HepG2 (cell line): Measurements from ENCODE around the gene PSMC5. TPM values are rescaled to one million over a fixed set of nuclear protein-coding genes. Genes with fewer than 3 reads are reported as not detected.

Source experiments
- ARID4A ChIP-seq: sonication (generic); formaldehyde crosslinking; IDR thresholded peaks from 2 replicates; pipeline ENCODE4 v1.5.0; 2020; ENCODE audit warnings: mild to moderate bottlenecking, missing genetic modification reagents, borderline replicate concordance
- ATF7 ChIP-seq, 2 experiments: fragments of 450-650 bp in 1 of 2; sonication (generic) in 1 of 2; formaldehyde crosslinking in 1 of 2; IDR thresholded peaks; 2 replicates each; pipeline versions ENCODE4 v1.4.0 to v1.6.1; 2016 to 2020; ENCODE audit warnings: antibody characterized with exemption in 1 of 2, mild to moderate bottlenecking in 1 of 2, missing genetic modification reagents in 1 of 2
- CBFB ChIP-seq: sonication (generic); formaldehyde crosslinking; IDR thresholded peaks from 2 replicates; pipeline ENCODE4 v1.4.0; 2020; ENCODE audit warnings: missing genetic modification reagents
- GTF2F1 ChIP-seq: fragments of 150-350 bp; IDR thresholded peaks from 2 replicates; pipeline ENCODE4 v1.6.1; 2014; ENCODE audit warnings: low read length
- HMG20A ChIP-seq: IDR thresholded peaks from 2 replicates; pipeline ENCODE4 v1.6.1; 2016; ENCODE audit warnings: borderline replicate concordance
- MEF2D ChIP-seq: sonication (generic); formaldehyde crosslinking; IDR thresholded peaks from 2 replicates; pipeline ENCODE4 v1.5.1; 2020; ENCODE audit warnings: mild to moderate bottlenecking, missing genetic modification reagents
- MXI1 ChIP-seq: IDR thresholded peaks from 3 replicates; pipeline ENCODE4 v1.6.1; 2012; ENCODE audit warnings: low read depth, low read length, inconsistent platforms, borderline replicate concordance
- NFATC3 ChIP-seq: sonication (generic); formaldehyde crosslinking; IDR thresholded peaks from 2 replicates; pipeline ENCODE4 v1.5.1; 2020; ENCODE audit warnings: mild to moderate bottlenecking, missing genetic modification reagents
- ONECUT2 ChIP-seq: sonication (generic); formaldehyde crosslinking; IDR thresholded peaks from 2 replicates; pipeline ENCODE4 v1.4.0; 2020; ENCODE audit warnings: missing genetic modification reagents
- RBM22 ChIP-seq: fragments of 200-400 bp; formaldehyde crosslinking; optimal IDR thresholded peaks from 2 replicates; pipeline ENCODE3; 2017; ENCODE audit warnings: mild to moderate bottlenecking, low read length, moderate library complexity
- SAFB2 ChIP-seq: sonication (generic); formaldehyde crosslinking; IDR thresholded peaks from 2 replicates; pipeline ENCODE4 v1.5.1; 2020; ENCODE audit warnings: missing genetic modification reagents, low read depth, mild to moderate bottlenecking, borderline replicate concordance
- TARDBP ChIP-seq: sonication (generic); formaldehyde crosslinking; IDR thresholded peaks from 2 replicates; pipeline ENCODE4 v1.8.0; 2022; ENCODE audit warnings: mild to moderate bottlenecking, missing genetic modification reagents
- TCF12 ChIP-seq, 2 experiments: fragments of 450-650 bp in 1 of 2; sonication (generic) in 1 of 2; formaldehyde crosslinking in 1 of 2; IDR thresholded peaks; 2 replicates each; pipeline versions ENCODE4 v1.6.1 to v1.8.0; 2017 to 2022; ENCODE audit warnings: antibody characterized with exemption in 1 of 2, mild to moderate bottlenecking in 1 of 2, missing genetic modification reagents in 1 of 2, moderate library complexity in 1 of 2
- TP53 ChIP-seq: sonication (generic); formaldehyde crosslinking; conservative IDR thresholded peaks from 2 replicates; pipeline ENCODE4 v1.4.0; 2020; ENCODE audit warnings: missing genetic modification reagents
- XRCC5 ChIP-seq: fragments of 200-400 bp; formaldehyde crosslinking; optimal IDR thresholded peaks from 2 replicates; pipeline ENCODE3; 2017; ENCODE audit warnings: mild to moderate bottlenecking, low read length
- ZMYM2 ChIP-seq: sonication (generic); formaldehyde crosslinking; IDR thresholded peaks from 2 replicates; pipeline ENCODE4 v1.8.0; 2022; ENCODE audit warnings: mild to moderate bottlenecking, missing genetic modification reagents
- ZNF484 ChIP-seq: sonication (generic); formaldehyde crosslinking; IDR thresholded peaks from 2 replicates; pipeline ENCODE4 v1.5.1; 2020; ENCODE audit warnings: mild to moderate bottlenecking, low read depth, missing genetic modification reagents, borderline replicate concordance
- ZNF574 ChIP-seq: sonication (generic); formaldehyde crosslinking; IDR thresholded peaks from 2 replicates; pipeline ENCODE4 v1.4.0; 2020; ENCODE audit warnings: missing genetic modification reagents
- ZSCAN22 ChIP-seq: sonication (generic); formaldehyde crosslinking; IDR thresholded peaks from 2 replicates; pipeline ENCODE4 v1.4.0; 2020; ENCODE audit warnings: mild to moderate bottlenecking, missing genetic modification reagents
- polyA plus RNA-seq, 8 experiments: library from polyadenylated mRNA; depleted of rRNA in 3 of 8; stranded (reverse) in 7 of 8; unstranded in 1 of 8; fragments of >200 nt; fragmentation: Illumina TruSeq in 4 of 8; extraction: Trizol in 4 of 8; gene quantifications; 2 replicates each; pipeline versions ENCODE4 v1.2.1 to v1.2.3, GENCODE V29; 2011 to 2016; ENCODE audit warnings: low read depth in 4 of 8, missing spikeins in 1 of 8, mixed read lengths in 1 of 8; ENCODE audit not compliant: insufficient read depth in 1 of 8
- total RNA-seq, 5 experiments: library from RNA; depleted of rRNA; stranded (reverse); fragments of >200 nt; fragmentation: Illumina TruSeq; extraction: Trizol; gene quantifications; 2 replicates each; pipeline ENCODE4 v1.2.3, GENCODE V29; 2016; ENCODE audit warnings: low read depth in 1 of 5

Gene PSMC5
- total and polyA plus RNA-seq, 2 of the 13 experiments (the other 11 are each of a cell fraction or from before 2014, with no cell fraction given) = 35.3 to 128 TPM

GRCh38 chr17:63842540-63843386 lies 15.5 kb downstream of the PSMC5 start, which contains the start of gene SMARCD2 (continued):
- TF ChIP-seq ZMYM2 (CRISPR knock-in tag) (no peak), NFATC3 (CRISPR knock-in tag) (peak; percentile 73; the same call in 1 of the 2 replicates), TP53 (CRISPR knock-in tag) (peak; percentile 96), RBM22 (peak; percentile 81), TCF12 (IDR thresholded peaks at IDR 0.05) (no peak), TCF12 (CRISPR knock-in tag; IDR thresholded peaks at IDR 0.05) (peak; percentile 78), TARDBP (CRISPR knock-in tag) (peak; percentile 98), MEF2D (peak; percentile 58; the same call in 1 of the 2 replicates), HMG20A (no peak; the same call in none of the 2 replicates), ARID4A (peak; percentile 75; the same call in 1 of the 2 replicates), MXI1 (peak; percentile 84; the same call in 2 of the 3 replicates), CBFB (peak; percentile 98), ZNF484 (CRISPR knock-in tag) (no peak), GTF2F1 (peak; percentile 84; the same call in 1 of the 2 replicates), SAFB2 (CRISPR knock-in tag) (no peak; the same call in 1 of the 2 replicates), ONECUT2 (CRISPR knock-in tag) (peak; percentile 41; the same call in 1 of the 2 replicates), XRCC5 (peak; percentile 100), ATF7 (IDR thresholded peaks at IDR 0.05) (no peak), ATF7 (CRISPR knock-in tag; IDR thresholded peaks at IDR 0.05) (peak; percentile 63; the same call in 1 of the 2 replicates), ZNF574 (CRISPR knock-in tag) (peak; percentile 94), ZSCAN22 (no peak; the same call in 1 of the 2 replicates)
